SK-N-SH (cell line): Measurements from ENCODE around the gene TMEM26.

Experiments used
- CHD2 ChIP-seq: fragments of 150-350 bp; IDR thresholded peaks from 2 replicates; pipeline ENCODE4 v1.6.1; 2018; ENCODE audit warnings: low read length; ENCODE audit not compliant: partially characterized antibody
- RAD21 ChIP-seq: IDR thresholded peaks from 2 replicates; pipeline ENCODE4 v1.6.1; 2012; ENCODE audit warnings: mild to moderate bottlenecking, low read length
- RFX5 ChIP-seq: IDR thresholded peaks from 2 replicates; pipeline ENCODE4 v1.6.1; 2012; ENCODE audit warnings: mild to moderate bottlenecking, improper control_type of control experiment, low read length
- SIN3A ChIP-seq: IDR thresholded peaks from 2 replicates; pipeline ENCODE4 v1.6.1; 2012; ENCODE audit warnings: low read depth, mild to moderate bottlenecking, low read length, moderate library complexity, borderline replicate concordance
- TAF1 ChIP-seq: IDR thresholded peaks from 2 replicates; pipeline ENCODE4 v1.6.1; 2012; ENCODE audit warnings: low read depth, mild to moderate bottlenecking, low read length, moderate library complexity, borderline replicate concordance
- ZBTB33 ChIP-seq: IDR thresholded peaks from 2 replicates; pipeline ENCODE4 v1.4.0; 2012; ENCODE audit warnings: low read depth, borderline replicate concordance
- TF ChIP-seq, protein P1 (sequence below): IDR thresholded peaks from 2 replicates; pipeline ENCODE4 v1.4.0; 2012; ENCODE audit warnings: low read depth, borderline replicate concordance
- TF ChIP-seq, protein P2 (sequence below): fragments of 200-600 bp; sonication (generic); IDR thresholded peaks from 2 replicates; pipeline ENCODE4 v1.6.1; 2017; ENCODE audit warnings: antibody characterized with exemption, mild to moderate bottlenecking, moderate library complexity

- TF ChIP-seq CHD2 (no peak), RAD21 (no peak), ZBTB33 (no peak), RFX5 (no peak), SIN3A (no peak), TAF1 (no peak)
- TF ChIP-seq, protein P1, sequence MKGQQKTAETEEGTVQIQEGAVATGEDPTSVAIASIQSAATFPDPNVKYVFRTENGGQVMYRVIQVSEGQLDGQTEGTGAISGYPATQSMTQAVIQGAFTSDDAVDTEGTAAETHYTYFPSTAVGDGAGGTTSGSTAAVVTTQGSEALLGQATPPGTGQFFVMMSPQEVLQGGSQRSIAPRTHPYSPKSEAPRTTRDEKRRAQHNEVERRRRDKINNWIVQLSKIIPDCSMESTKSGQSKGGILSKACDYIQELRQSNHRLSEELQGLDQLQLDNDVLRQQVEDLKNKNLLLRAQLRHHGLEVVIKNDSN, result no peak
- TF ChIP-seq, protein P2, sequence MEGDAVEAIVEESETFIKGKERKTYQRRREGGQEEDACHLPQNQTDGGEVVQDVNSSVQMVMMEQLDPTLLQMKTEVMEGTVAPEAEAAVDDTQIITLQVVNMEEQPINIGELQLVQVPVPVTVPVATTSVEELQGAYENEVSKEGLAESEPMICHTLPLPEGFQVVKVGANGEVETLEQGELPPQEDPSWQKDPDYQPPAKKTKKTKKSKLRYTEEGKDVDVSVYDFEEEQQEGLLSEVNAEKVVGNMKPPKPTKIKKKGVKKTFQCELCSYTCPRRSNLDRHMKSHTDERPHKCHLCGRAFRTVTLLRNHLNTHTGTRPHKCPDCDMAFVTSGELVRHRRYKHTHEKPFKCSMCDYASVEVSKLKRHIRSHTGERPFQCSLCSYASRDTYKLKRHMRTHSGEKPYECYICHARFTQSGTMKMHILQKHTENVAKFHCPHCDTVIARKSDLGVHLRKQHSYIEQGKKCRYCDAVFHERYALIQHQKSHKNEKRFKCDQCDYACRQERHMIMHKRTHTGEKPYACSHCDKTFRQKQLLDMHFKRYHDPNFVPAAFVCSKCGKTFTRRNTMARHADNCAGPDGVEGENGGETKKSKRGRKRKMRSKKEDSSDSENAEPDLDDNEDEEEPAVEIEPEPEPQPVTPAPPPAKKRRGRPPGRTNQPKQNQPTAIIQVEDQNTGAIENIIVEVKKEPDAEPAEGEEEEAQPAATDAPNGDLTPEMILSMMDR, result no peak
Measured at GRCh38 chr10:61464461-61465170, 11.4 kb upstream of the TMEM26 start.
